ENCODE results near the gene SDR42E2.

DNA sequence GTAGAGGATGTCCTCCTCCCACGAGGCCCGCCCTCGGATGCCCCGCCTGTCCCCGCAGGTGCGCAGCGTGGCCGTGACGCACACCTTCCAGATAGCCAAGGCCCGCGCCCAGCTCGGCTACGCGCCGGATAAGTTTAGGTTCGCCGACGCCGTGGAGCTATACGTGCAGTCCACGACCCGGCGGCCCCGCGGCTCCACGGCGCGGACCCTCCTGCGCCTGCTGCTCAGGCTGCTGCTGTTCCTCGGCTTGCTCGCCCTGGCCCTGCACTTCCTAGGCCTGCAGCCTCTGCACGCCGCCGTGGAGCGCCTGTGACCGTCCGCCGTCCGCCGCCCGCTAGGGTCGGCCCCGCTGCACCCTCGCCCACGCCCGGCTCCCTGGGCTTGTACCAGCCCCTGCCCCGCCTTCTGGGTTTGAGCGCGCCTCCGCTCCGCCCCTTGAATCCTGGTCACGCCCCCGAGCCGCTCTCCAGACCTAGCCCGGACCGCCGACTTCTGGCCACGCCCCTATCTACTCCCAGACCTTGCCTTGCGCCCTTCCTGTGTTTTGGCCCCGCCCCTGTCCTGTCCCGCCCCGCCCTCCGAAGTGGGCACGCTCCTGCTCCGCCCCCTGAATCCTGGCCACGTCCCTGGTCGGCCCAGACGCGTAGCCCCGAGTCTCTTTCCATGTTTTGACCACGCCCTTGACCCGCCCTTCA is 27.9 kb downstream of the SDR42E2 start:
- TF ChIP-seq SMC3 (conservative IDR thresholded peaks at IDR 0.05; ENCODE audit: poor library complexity) (no peak), CTCF (IDR thresholded peaks at IDR 0.05; ENCODE audit: poor library complexity, severe bottlenecking) (no peak), POLR2AphosphoS5 (IDR thresholded peaks at IDR 0.05) (peak; percentile 17), RAD21 (conservative IDR thresholded peaks at IDR 0.05) (no peak), TAF1 (IDR thresholded peaks at IDR 0.05; ENCODE audit: low read depth) (no peak), EZH2 (IDR thresholded peaks at IDR 0.05; ENCODE audit: borderline replicate concordance, insufficient read depth, low read length, poor library complexity, severe bottlenecking) (no peak), EP300 (conservative IDR thresholded peaks at IDR 0.05; ENCODE audit: poor library complexity, severe bottlenecking) (no peak)
- TF ChIP-seq, protein P1, sequence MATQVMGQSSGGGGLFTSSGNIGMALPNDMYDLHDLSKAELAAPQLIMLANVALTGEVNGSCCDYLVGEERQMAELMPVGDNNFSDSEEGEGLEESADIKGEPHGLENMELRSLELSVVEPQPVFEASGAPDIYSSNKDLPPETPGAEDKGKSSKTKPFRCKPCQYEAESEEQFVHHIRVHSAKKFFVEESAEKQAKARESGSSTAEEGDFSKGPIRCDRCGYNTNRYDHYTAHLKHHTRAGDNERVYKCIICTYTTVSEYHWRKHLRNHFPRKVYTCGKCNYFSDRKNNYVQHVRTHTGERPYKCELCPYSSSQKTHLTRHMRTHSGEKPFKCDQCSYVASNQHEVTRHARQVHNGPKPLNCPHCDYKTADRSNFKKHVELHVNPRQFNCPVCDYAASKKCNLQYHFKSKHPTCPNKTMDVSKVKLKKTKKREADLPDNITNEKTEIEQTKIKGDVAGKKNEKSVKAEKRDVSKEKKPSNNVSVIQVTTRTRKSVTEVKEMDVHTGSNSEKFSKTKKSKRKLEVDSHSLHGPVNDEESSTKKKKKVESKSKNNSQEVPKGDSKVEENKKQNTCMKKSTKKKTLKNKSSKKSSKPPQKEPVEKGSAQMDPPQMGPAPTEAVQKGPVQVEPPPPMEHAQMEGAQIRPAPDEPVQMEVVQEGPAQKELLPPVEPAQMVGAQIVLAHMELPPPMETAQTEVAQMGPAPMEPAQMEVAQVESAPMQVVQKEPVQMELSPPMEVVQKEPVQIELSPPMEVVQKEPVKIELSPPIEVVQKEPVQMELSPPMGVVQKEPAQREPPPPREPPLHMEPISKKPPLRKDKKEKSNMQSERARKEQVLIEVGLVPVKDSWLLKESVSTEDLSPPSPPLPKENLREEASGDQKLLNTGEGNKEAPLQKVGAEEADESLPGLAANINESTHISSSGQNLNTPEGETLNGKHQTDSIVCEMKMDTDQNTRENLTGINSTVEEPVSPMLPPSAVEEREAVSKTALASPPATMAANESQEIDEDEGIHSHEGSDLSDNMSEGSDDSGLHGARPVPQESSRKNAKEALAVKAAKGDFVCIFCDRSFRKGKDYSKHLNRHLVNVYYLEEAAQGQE (IDR thresholded peaks at IDR 0.05; ENCODE audit: borderline replicate concordance), result no peak

Data from neural cell (in vitro differentiated cells).